ENCODE results near the gene EIF2A.

GRCh38 chr3:150602426-150603152 lies 56.0 kb downstream of the EIF2A start:
- TF ChIP-seq THAP12 (CRISPR knock-in tag; IDR thresholded peaks at IDR 0.05) (no peak), ZBTB2 (IDR thresholded peaks at IDR 0.05) (no peak), EP300 (IDR thresholded peaks at IDR 0.05; ENCODE audit: low read length) (no peak), CTCF (IDR thresholded peaks at IDR 0.05 in 2 of 3, conservative IDR thresholded peaks at IDR 0.05 in 1 of 3; ENCODE audit: insufficient read depth in 2 of 3, low read depth in 1 of 3, low read length in 3 of 3) (no peak), ZNF174 (CRISPR knock-in tag; IDR thresholded peaks at IDR 0.05) (no peak), KAT7 (CRISPR knock-in tag; IDR thresholded peaks at IDR 0.05; ENCODE audit: borderline replicate concordance) (no peak; the same call in 1 of the 2 replicates), FOXP4 (CRISPR knock-in tag; IDR thresholded peaks at IDR 0.05; ENCODE audit: borderline replicate concordance) (0 out of 2 replicates have a peak, but pooled peaks have one; percentile 47), CEBPB (tag; IDR thresholded peaks at IDR 0.05) (no peak), REST (IDR thresholded peaks at IDR 0.05; ENCODE audit: borderline replicate concordance) (no peak), REST (CRISPR knock-in tag; IDR thresholded peaks at IDR 0.05; ENCODE audit: low read depth) (no peak), SP2 (IDR thresholded peaks at IDR 0.05; ENCODE audit: extremely low read depth, low read depth, low read length, poor library complexity, severe bottlenecking) (no peak), CXXC5 (CRISPR knock-in tag; IDR thresholded peaks at IDR 0.05) (no peak), POU5F1 (IDR thresholded peaks at IDR 0.05; ENCODE audit: borderline replicate concordance, low read depth, low read length, partially characterized antibody) (no peak)
